SU-DHL-6 (cell line): ENCODE measurements around the gene MLC1.

ENCODE experiments used
- CTCF ChIP-seq: fragments of 200-600 bp; sonication (generic); IDR thresholded peaks from one replicate; pipeline ENCODE4 v1.5.1; 2017; ENCODE audit warnings: antibody characterized with exemption, mild to moderate bottlenecking, low read length, moderate library complexity; ENCODE audit not compliant: insufficient read depth, poor library complexity, severe bottlenecking
- EZH2phosphoT487 ChIP-seq: fragments of 200-600 bp; sonication (generic), shearing (Covaris generic); conservative IDR thresholded peaks from 2 replicates; pipeline ENCODE4 v1.6.1; 2018; ENCODE audit warnings: mild to moderate bottlenecking, antibody characterized with exemption, low read length, moderate library complexity, mixed read lengths

DNA sequence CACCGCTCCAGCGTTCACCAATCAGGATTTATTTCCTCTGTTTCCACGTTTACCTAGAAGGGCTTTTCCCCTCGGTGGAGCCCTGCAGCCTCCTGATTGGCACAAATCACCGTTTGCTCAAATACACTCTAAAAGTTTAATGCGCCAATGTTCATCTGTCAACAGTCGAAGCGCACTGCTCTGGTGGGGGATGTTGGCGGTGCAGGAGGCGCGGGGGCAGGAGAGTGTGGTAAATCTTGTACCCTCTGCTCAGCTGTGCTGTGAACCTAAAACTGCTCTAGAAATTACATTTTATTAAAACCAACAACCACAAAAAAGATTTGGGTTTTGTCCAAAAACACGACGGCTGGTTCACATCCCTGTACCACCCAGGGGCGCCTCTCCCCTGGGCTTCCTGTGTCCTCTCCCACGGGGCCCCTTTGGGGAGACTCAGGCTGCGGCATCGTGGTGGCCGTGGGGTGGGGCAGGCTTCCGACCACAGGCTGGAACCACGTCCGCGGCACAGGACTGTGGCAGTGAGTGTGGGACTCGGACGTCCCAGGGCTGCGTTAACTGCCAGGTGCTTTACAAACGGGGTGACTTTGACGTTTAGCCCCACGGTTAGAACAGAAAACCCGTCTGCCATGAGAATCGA lies 40.6 kb downstream of the MLC1 start:
- no peak for TF ChIP-seq CTCF
- TF ChIP-seq EZH2phosphoT487 = no peak
